CD4-positive, alpha-beta T cell treated with Interferon alpha-2 for 1 hour (primary cell): Measurements from ENCODE around the gene DRD4.
"Not testable (repeated sequence)": the region's sequence is repeated elsewhere in the genome, so short reads cannot be mapped to it uniquely, and the experiment has no call there.

Source experiments
- DNase-seq, 2 donors: peaks; one replicate each; pipeline ENCODE4 v3.0.0-alpha.2; 2020 to 2022

The DRD4 gene

GRCh38 chr11:680970-681369 lies 43.9 kb downstream of the DRD4 start:
- DNase-seq: no peak

DNA sequence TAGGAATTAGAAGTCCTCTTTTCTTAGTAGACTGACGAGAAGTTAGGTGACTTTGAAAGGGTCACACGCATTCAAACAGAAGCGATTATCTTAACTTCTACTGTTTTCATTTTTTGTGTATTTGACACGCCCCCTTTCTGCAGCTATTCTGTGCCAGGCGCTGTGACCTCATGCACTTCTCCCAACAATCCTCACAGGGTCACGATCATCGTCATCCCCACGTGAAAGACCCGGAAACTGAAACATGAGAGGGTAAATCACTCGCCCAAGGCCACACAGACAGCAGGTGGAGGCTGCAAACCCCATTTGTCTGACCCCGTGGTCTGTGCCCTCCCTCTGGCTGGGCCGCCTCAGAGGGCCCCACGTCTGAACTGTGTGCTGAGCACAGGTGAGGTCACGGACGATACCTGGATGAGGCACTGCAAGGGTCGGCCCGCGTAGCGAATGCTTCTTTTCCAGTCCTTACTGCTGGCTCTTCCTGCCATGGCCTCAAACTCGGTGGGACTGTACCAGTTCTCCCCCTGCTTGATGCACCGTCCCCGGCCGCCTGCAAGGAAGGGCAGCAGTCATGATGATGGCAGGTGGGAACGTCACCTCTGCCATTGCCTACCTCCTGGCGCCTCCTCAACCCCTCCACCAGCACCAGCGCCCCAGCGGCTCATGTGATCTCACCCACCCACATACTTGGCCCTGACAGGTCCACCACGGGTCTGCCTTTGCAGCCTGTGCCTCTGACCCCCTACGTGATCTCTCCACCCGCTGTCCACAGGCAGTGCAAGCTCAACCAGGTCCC lies 49.6 kb downstream of the DRD4 start:
- no peak for DNase-seq

DNA sequence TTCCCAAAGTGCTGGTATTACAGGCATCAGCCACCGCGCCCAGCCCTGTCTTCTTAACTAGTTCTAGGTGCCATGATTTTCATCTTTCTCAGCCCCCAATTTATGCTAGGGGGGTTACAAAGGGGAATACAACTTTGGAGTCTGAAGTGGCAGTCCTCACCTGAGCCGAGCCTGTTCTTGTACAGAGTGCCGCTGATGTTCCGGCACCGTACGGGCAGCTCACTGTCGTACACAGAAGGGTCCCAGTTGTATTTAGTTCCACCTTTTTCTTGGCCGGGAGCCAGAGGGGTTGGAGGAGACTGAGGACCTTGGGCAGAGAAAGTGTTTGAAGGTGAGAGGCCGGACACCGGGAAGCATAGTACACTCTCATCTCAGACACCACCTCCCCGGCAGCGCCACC lies 50.7 kb downstream of the DRD4 start:
- no peak for DNase-seq

DNA sequence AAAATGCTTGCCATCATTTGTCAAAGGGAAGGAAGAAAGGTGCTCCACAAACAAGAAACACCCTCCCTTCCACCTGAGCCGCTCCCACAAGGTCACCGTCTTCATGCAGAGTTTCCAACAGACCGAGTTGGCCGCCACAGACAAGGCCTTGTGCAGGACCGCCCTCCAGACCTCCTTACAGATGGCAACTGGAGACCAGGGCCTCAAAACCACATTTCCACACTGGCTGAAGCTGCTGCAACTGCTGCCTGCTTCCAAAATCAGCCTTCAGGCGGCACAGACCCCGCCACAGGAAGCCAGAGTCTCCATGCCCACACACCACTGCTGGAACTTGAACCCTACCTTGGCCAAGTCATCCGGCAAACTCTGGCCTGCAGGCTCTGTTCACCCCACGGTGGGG lies 51.6 kb downstream of the DRD4 start:
- DNase-seq: no peak

- no peak for DNase-seq
Measured at GRCh38 chr11:689625-690024, 52.6 kb downstream of the DRD4 start.

DNA sequence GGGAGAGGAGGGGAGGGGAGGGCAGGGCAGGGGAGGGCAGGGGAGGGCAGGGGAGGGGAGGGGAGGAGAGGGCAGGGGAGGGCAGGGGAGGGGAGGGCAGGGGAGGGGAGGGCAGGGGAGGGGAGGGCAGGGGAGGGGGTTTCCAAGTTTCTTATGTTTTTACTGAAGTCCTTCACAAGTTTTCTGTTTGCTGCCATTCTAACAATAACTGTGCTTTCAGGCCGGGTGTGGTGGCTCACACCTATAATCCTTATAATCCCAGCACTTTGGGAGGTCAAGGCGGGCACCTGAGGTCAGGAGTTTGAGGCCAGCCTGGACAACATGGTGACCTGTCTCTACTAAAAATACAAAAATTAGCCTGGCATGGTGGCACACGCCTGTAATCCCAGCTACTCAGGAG lies 53.2 kb downstream of the DRD4 start:
- DNase-seq: not testable (repeated sequence)
